GM19397 (cell line): ENCODE measurements around the gene TEX2.

Source experiments
- ATAC-seq: cut with Tn5 transposase; IDR thresholded peaks from one replicate; pipeline ENCODE4 v1.9.1; 2021; ENCODE audit warnings: mild to moderate bottlenecking, moderate library complexity; ENCODE audit not compliant: unreplicated experiment

Gene TEX2

GRCh38 chr17:64269687-64270649, 6.9 kb upstream of the TEX2 start:
- no peak for ATAC-seq

- ATAC-seq = no peak
These were observed 1.8 kb upstream of the TEX2 start for GRCh38 chr17:64264891-64265290.

- ATAC-seq = peak; percentile 24
These were observed 661 bp downstream of the TEX2 start for GRCh38 chr17:64262198-64262999.

- ATAC-seq = no peak
These were observed 1.5 kb downstream of the TEX2 start for GRCh38 chr17:64261417-64262145.

GRCh38 chr17:64260886-64261285, 2.2 kb downstream of the TEX2 start:
- ATAC-seq = no peak

- ATAC-seq = no peak
These were observed 3.1 kb downstream of the TEX2 start for GRCh38 chr17:64259922-64260321.

GRCh38 chr17:64259426-64259825, 3.6 kb downstream of the TEX2 start:
- ATAC-seq = no peak

GRCh38 chr17:64256913-64257807, 5.9 kb downstream of the TEX2 start:
- ATAC-seq = no peak

- ATAC-seq = no peak
These were observed 7.3 kb downstream of the TEX2 start for GRCh38 chr17:64255764-64256163.

GRCh38 chr17:64254755-64255154, 8.3 kb downstream of the TEX2 start:
- ATAC-seq = no peak

GRCh38 chr17:64253470-64253869, 9.6 kb downstream of the TEX2 start:
- ATAC-seq = no peak

GRCh38 chr17:64252831-64253230, 10.2 kb downstream of the TEX2 start:
- ATAC-seq = no peak

GRCh38 chr17:64250233-64250835, 12.7 kb downstream of the TEX2 start:
- no peak for ATAC-seq

GRCh38 chr17:64247836-64248235, 15.2 kb downstream of the TEX2 start:
- no peak for ATAC-seq

GRCh38 chr17:64245218-64246145, 17.6 kb downstream of the TEX2 start:
- no peak for ATAC-seq

- no peak for ATAC-seq
These were observed 18.9 kb downstream of the TEX2 start for GRCh38 chr17:64244165-64244564.

- no peak for ATAC-seq
These were observed 19.7 kb downstream of the TEX2 start for GRCh38 chr17:64243340-64243739.

GRCh38 chr17:64242633-64243032, 20.4 kb downstream of the TEX2 start:
- no peak for ATAC-seq
